ENCODE data around the gene ANOS1. TPM values are rescaled to one million over a fixed set of nuclear protein-coding genes. Genes with fewer than 3 reads are reported as not detected.

The ANOS1 gene, protein sequence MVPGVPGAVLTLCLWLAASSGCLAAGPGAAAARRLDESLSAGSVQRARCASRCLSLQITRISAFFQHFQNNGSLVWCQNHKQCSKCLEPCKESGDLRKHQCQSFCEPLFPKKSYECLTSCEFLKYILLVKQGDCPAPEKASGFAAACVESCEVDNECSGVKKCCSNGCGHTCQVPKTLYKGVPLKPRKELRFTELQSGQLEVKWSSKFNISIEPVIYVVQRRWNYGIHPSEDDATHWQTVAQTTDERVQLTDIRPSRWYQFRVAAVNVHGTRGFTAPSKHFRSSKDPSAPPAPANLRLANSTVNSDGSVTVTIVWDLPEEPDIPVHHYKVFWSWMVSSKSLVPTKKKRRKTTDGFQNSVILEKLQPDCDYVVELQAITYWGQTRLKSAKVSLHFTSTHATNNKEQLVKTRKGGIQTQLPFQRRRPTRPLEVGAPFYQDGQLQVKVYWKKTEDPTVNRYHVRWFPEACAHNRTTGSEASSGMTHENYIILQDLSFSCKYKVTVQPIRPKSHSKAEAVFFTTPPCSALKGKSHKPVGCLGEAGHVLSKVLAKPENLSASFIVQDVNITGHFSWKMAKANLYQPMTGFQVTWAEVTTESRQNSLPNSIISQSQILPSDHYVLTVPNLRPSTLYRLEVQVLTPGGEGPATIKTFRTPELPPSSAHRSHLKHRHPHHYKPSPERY
- total RNA-seq (2022; extraction: Qiagen RNA extraction; ENCODE audit: low read depth) = 0.05 to 0.09 TPM (median 0.06 TPM) in 3 of 5 replicates, not detected in the others

DNA sequence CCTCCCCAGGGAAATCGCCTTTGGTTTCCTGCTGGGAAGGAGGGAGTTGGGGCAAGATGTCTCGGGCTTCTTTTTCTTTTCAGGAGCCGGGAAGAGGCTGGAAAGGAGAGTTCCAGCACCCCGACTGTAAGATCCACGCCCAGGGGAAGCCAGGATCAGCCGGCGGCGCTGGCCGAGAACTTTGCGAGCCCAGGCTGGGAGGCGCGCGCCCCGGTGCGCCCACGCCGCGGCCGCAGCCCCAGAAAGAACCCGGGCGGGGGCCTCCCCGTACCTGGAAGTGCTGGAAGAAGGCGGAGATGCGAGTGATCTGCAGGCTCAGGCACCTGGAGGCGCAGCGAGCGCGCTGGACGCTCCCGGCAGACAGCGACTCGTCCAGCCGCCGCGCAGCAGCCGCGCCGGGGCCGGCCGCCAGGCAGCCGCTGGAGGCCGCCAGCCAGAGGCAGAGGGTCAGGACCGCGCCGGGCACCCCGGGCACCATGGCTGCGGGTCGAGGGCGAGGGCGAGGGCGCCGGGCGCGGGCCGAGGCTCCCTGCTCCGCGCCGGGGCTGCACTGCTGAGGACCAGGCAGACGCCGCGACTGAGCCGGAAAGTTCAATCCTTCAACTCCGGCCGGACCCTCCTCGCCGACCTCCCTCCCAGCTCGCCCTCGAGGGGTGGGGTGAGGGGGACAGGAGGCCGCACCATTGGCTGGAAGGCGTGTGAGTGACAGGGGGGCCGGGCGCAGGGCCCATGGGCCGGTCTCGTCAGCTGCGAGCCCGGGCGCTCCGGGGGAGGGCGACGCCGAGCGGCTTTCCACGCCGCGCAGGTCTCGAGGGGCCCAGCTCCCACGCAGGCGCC lies at the start of gene ANOS1:
Gene ANOS1, minus strand, starts transcription at position 579 of the 837 bp plus-strand sequence. Its CDS starts 101 bp downstream, at position 478.

Other genes starting within 250 kb of the ANOS1 start
- gene FAM9A, start 69.2 kb upstream of the ANOS1 start, total RNA-seq (2022; extraction: Qiagen RNA extraction; ENCODE audit: low read depth) = not detected in 5 replicates